ENCODE data around the gene SLC12A4. TPM values are rescaled to one million over a fixed set of nuclear protein-coding genes. Genes with fewer than 3 reads are reported as not detected.

SLC12A4 gene
- total RNA-seq, 2 experiments from 2014 or later: 32.5 to 38.0 TPM

DNA sequence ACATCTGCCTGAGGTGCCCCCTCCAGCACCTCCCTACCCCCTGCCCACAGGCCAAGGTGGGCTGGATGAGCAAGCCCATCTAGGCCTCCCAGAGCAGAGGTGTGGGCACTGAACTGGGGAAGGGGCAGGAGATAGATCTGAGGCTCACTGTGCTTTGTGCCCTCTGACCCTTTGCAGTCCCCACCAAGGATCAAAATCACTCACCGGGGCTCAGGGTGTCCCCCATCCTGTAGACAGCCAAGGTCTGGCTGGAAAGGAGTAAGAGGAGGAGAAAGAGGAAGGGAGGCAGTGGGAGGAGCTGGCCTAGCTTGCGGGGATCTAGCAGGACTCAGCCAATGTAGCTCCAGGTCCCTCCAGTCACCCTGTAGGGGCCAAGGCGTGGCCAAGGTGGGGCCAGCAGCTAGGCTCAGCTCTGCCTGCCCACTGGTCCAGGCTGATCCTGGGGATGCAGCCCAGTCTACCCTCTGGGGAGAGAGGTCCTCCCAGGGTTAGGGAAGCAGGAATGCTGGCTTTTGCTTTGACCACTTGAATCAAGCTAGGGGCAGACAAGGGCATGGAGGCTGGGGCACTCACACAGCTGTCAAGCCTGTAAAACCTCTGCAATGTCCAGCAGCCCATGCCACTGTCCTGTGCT lies 1.8 kb downstream of the SLC12A4 start:
- Mint-ChIP-seq H3K27ac (no peak overlapping the region), H3K9me3 (no peaks in the 10 kb centered on the region), H3K4me3 (peak overlapping the region; percentile 95), H3K27me3 (no peaks in the 10 kb centered on the region), H3K4me1 (ENCODE audit: low read depth) (peaks cover 18% of the 10 kb centered on the region), H3K36me3 (ENCODE audit: low read depth) (peaks cover 15% of the 10 kb centered on the region)
- TF ChIP-seq, protein P1, sequence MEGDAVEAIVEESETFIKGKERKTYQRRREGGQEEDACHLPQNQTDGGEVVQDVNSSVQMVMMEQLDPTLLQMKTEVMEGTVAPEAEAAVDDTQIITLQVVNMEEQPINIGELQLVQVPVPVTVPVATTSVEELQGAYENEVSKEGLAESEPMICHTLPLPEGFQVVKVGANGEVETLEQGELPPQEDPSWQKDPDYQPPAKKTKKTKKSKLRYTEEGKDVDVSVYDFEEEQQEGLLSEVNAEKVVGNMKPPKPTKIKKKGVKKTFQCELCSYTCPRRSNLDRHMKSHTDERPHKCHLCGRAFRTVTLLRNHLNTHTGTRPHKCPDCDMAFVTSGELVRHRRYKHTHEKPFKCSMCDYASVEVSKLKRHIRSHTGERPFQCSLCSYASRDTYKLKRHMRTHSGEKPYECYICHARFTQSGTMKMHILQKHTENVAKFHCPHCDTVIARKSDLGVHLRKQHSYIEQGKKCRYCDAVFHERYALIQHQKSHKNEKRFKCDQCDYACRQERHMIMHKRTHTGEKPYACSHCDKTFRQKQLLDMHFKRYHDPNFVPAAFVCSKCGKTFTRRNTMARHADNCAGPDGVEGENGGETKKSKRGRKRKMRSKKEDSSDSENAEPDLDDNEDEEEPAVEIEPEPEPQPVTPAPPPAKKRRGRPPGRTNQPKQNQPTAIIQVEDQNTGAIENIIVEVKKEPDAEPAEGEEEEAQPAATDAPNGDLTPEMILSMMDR (IDR thresholded peaks at IDR 0.05): no peak
- ChIA-PET CTCF (interaction anchor here (1.0 to 2.2 kb wide), 3 partner anchors 25 to 83 kb away, joined by 4 to 7 read pairs (median 7); partner anchors contain the start of gene NRN1L), POLR2A (interaction anchor here (0.9 to 2.5 kb wide), 7 partner anchors 14 to 83 kb away, joined by 3 to 12 read pairs (median 3); partner anchors contain the start of genes DDX28, DUS2 and PSMB10)
- DNase-seq: no peak
- intact Hi-C loops (cut with micrococcal nuclease): no loop called here
- ATAC-seq: no peak

DNA sequence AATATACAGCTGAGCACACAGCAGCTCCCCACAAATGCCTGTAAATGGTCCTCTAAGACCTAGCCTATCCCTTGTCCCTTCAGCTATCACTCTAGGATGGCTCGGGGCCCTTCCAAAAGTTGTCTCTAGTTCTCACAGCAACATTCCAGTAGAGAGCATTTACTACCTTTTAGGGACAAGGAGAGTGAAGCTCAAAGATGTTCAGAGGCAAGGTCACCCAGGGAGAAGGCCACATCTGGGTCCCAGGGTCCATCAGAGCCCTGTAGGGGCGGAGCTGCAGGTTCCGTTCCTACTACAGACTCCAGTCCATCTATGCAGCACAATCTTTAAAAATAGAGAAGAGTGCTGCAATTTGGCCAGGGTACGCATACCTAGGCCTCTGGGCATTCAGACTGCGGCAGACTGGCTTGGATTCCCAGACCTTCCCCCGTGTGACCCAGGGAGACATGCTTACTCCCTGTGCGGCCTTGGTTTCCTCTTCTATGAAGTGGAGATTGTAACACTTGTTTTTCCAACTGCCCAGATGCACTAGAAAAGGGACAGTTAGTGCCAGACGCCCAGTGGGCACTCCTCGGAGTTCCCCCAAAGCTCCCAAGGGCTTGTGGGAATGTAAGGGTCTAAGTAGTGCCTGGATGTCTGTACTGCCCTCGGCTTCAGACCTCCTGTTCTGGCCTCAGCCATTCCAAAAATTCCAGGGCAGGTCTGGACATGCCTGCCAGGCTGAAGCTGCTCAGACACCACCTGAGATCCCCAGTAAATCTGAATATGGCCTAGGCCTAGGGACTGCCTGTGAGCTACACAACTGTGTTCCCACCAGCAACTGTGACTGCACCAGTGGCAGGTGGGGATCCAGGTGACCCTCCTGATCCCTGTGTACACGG lies 2.5 kb downstream of the SLC12A4 start:
- intact Hi-C loops (cut with micrococcal nuclease): no loop called here
- H3K27me3 Mint-ChIP-seq: no peaks in the 10 kb centered on the region
- TF ChIP-seq, protein P1 (IDR thresholded peaks at IDR 0.05): no peak
- H3K27ac Mint-ChIP-seq: no peak overlapping the region
- ATAC-seq (no peak), DNase-seq (no peak)
- peaks cover 18% of the 10 kb centered on the region for H3K4me1 Mint-ChIP-seq (ENCODE audit: low read depth)
- POLR2A ChIA-PET: interaction anchor here (0.6 to 2.5 kb wide), 8 partner anchors 13 to 82 kb away, joined by 3 to 12 read pairs (median 4); partner anchors contain the start of genes DDX28, DUS2 and PSMB10
- H3K9me3 Mint-ChIP-seq: no peaks in the 10 kb centered on the region
- CTCF ChIA-PET: interaction anchor here (0.6 to 2.2 kb wide), 9 partner anchors 12 to 151 kb away, joined by 3 to 7 read pairs (median 4); partner anchors contain the start of gene NRN1L
- H3K36me3 Mint-ChIP-seq (ENCODE audit: low read depth): peaks cover 15% of the 10 kb centered on the region
- no peak overlapping the region for H3K4me3 Mint-ChIP-seq

DNA sequence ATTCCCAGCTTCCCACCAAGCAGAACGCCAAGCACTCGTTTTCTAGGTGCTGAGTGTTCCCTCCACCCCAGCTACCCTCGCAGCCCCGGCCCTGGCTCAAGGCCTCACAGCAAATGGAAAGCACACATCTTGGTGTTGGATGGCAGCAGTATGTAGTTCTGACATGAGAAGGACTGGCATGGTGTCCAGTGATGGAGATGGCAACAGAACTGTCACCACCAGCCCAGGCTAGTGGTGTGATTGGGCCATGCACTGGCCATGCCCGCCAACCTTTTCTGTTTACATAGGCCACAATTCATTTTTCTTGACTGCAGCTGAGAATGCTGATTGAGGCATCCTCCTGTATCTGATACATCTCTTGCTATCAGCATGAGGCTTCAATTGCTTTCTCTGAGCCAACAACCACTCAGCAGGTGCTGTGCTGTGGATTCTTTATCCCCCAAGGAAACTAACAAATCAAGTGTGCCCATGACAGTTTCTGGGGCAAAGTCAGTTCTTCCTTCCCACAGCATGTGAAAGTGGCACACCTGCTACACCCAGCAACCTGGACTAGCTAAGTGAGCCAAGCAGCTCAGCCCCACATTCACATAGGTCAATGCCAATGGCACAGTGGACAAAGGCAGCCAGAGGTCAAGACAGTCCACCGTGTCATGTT lies 3.8 kb downstream of the SLC12A4 start:
- peaks cover 19% of the 10 kb centered on the region for H3K36me3 Mint-ChIP-seq (ENCODE audit: low read depth)
- CTCF ChIA-PET: interaction anchor here (0.9 to 2.2 kb wide), 5 partner anchors 16 to 150 kb away, joined by 3 to 7 read pairs (median 3); no protein-coding TSS in a partner anchor
- intact Hi-C loops (cut with micrococcal nuclease): no loop called here
- POLR2A ChIA-PET: interaction anchor here (0.8 to 2.5 kb wide), 4 partner anchors 15 to 57 kb away, joined by 3 to 12 read pairs (median 6); partner anchors contain the start of gene PSMB10
- DNase-seq (no peak), ATAC-seq (no peak)
- H3K4me3 Mint-ChIP-seq: no peak overlapping the region
- H3K4me1 Mint-ChIP-seq (ENCODE audit: low read depth): peaks cover 15% of the 10 kb centered on the region
- no peaks in the 10 kb centered on the region for H3K9me3 Mint-ChIP-seq
- H3K27ac Mint-ChIP-seq: no peak overlapping the region
- TF ChIP-seq, protein P1 (IDR thresholded peaks at IDR 0.05): no peak
- H3K27me3 Mint-ChIP-seq: no peaks in the 10 kb centered on the region

DNA sequence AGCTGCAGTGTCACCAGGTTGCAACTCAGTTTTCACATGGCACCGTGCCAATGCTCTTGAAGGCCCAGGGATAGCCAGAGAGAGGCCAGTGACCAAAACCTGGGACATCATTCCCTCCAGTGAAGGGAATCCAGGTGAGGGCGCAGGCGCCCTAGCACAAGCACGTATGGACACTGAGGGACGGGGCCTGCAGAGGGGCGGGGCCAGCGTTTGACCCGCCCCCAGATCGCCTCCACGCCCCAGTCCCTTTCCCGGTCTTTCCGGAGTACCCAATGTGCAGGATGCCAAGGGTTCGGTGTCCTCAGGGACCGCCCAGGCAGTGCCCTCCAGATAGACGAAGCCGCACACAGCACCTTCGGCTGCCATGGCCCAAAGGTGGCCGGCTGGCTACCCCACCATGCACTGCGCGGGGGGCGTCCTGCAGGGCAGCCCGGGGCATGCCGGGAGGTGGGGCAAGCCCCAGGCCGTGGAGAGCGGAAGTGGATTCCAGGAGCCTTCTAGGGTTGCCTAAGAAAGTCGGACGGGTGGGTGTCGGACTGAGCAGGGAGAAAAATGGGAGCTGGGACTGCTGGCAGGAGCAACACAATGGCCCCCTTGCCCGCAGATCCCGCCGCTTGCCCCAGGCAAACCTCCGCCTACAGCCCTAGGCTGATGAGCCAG lies 4.6 kb downstream of the SLC12A4 start:
- intact Hi-C loops (cut with micrococcal nuclease): no loop called here
- H3K9me3 Mint-ChIP-seq: no peaks in the 10 kb centered on the region
- H3K36me3 Mint-ChIP-seq (ENCODE audit: low read depth): peaks cover 20% of the 10 kb centered on the region
- no peaks in the 10 kb centered on the region for H3K27me3 Mint-ChIP-seq
- CTCF ChIA-PET: interaction anchor here (1.7 kb wide), 1 partner anchor 23 kb away, joined by 5 read pairs; no protein-coding TSS in a partner anchor
- DNase-seq (no peak), ATAC-seq (no peak)
- H3K4me3 Mint-ChIP-seq: no peak overlapping the region
- POLR2A ChIA-PET: interaction anchor here (0.8 to 1.7 kb wide), 3 partner anchors 14 to 58 kb away, joined by 3 to 9 read pairs (median 4); no protein-coding TSS in a partner anchor
- H3K27ac Mint-ChIP-seq: no peak overlapping the region
- TF ChIP-seq, protein P1 (IDR thresholded peaks at IDR 0.05): no peak
- H3K4me1 Mint-ChIP-seq (ENCODE audit: low read depth): peaks cover 11% of the 10 kb centered on the region
